C4-2B (cell line): ENCODE measurements around the gene CACNA1G.

Experiments used
- CTCF ChIP-seq: fragments of 450-650 bp; conservative IDR thresholded peaks from 2 replicates; pipeline ENCODE4 v1.5.1; 2017; ENCODE audit warnings: mild to moderate bottlenecking
- ZFX ChIP-seq: fragments of 450-650 bp; IDR thresholded peaks from 2 replicates; pipeline ENCODE4 v1.6.1; 2017

- TF ChIP-seq CTCF (no peak), ZFX (no peak)
Observed at GRCh38 chr17:50666316-50666715, 105.8 kb downstream of the CACNA1G start.
